Esophagus squamous epithelium (tissue), 4 donors: Measurements from ENCODE around the gene PRRX1.

Experiments used
- CTCF ChIP-seq, 6 experiments: fragments of 450-650 bp in 4 of 6; fragments of 200-600 bp in 2 of 6; sonication (generic) in 2 of 6; IDR thresholded peaks; one replicate each; pipeline ENCODE4 v1.5.1; 2016 to 2019; ENCODE audit warnings: antibody characterized with exemption in 6 of 6, mild to moderate bottlenecking in 4 of 6, moderate library complexity in 4 of 6
- POLR2A ChIP-seq, 4 donors: fragments of 450-650 bp; IDR thresholded peaks; one replicate each; pipeline ENCODE4 v1.6.1; 2017; ENCODE audit warnings: antibody characterized with exemption in 4 of 4, mild to moderate bottlenecking in 4 of 4, moderate library complexity in 3 of 4

GRCh38 chr1:170657275-170657853, 6.6 kb upstream of the PRRX1 start:
- TF ChIP-seq CTCF (IDR thresholded peaks at IDR 0.05) (no peak), POLR2A (IDR thresholded peaks at IDR 0.05) (no peak)
